Coronary artery (tissue), 2 donors: ENCODE data around the gene NT5C3A.

Source experiments
- DNase-seq: peaks from one replicate; pipeline ENCODE4 v3.0.0-alpha.2; 2017; ENCODE audit warnings: low spot score
- H3K27ac ChIP-seq, 2 donors: fragments of 200-600 bp; sonication (generic); one replicate each; pipeline ENCODE4 v1.5.1; 2016 to 2019
- H3K4me3 ChIP-seq: fragments of 200-600 bp; sonication (generic); 2 replicates; pipeline ENCODE4 v1.5.1; 2016; ENCODE audit warnings: mild to moderate bottlenecking, moderate library complexity
- CTCF ChIP-seq: fragments of 200-600 bp; sonication (generic); IDR thresholded peaks from one replicate; pipeline ENCODE4 v1.5.1; 2019; ENCODE audit warnings: antibody characterized with exemption

NT5C3A gene

DNA sequence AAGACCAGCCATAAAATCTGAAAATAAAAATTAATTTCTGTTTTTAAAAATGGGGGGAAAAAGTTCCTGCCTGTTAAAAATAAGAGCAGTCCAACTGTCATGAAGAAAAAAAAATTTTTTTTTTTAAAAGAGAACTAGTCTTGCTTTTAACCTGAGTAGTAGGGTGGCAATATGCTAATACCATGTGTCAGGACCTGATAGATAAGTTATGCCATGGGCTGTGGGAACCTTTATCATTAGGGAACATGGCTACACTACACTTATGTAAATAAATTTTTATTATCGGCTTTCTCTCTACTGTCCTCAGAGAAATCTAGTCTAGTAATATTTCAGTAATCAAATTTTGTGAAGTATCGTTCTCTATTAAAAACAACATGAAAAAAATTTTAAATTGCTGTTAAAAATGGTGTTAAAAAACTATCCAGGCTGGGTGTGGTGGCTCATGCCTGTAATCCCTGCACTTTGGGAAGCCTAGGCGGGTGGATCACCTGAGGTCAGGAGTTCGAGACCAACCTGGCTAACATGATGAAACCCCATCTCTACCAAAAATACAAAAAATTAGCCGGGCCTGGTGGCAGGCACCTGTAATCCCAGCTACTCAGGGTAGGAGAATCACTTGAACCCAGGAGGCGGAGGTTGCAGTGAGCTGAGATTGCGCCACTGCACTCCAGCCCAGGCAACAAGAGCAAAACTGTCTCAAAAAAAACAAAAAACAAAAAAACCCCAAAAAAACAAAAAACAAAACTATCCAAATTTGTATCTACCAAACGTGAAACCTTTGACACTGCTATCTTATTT is 20.7 kb downstream of the NT5C3A start:
- Histone ChIP-seq H3K27ac (no peak overlapping the region), H3K4me3 (no peak overlapping the region)
- no peak for DNase-seq
- no peak for TF ChIP-seq CTCF

GRCh38 chr7:33040803-33041516 is 21.6 kb downstream of the NT5C3A start:
- Histone ChIP-seq H3K4me3 (peak overlapping the region; percentile 31), H3K27ac (no peak overlapping the region)
- DNase-seq: no peak
- TF ChIP-seq CTCF: no peak

DNA sequence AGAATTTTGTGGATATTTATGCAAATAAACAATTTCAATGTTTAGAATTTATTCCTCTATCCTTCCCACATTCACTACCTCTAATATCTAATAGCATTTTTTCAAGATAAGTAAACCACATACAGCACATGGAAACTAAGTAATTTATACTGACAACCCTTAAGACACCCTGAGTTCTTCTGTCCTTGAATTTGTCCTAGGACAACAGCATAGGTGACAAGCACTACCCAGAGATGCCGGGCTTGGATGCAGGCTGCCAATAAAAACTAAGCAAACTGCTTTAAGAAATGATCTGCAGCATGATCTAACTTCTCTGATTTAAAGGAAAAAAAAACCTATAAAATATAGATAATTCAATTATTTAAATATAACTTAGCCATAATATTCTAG is 22.7 kb downstream of the NT5C3A start:
- peak overlapping the region; percentile 69 for H3K4me3 ChIP-seq
- DNase-seq: no peak
- TF ChIP-seq CTCF: no peak
- no peak overlapping the region for H3K27ac ChIP-seq

DNA sequence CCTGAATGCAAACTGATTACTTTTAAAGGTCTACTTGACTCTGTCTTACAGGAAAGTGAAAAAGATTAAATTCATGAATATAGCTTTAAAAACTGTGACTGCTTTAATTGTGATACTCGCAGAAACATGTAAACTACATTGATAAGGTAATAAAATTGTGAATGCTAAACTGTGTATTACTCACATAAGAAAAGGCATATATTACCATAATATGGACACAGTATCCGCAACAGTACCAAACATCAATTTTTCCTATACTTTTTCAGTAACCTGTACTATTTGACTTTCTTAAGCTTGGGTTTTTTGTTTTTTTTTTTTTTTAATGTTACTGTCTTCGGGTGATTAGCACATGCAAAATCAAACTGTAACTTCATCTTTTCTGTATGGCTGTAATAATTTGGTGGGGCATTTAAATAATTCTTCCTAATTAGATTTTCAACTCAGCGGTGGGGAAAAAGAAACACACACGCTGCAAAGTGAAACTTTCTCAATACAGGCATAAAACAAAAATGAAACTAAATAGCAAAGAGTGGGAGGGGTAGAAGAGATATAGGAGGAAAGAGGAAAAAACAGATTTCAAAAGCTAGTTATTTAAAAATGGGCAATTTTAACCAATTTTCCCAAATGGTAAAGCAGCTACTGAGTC is 23.2 kb downstream of the NT5C3A start:
- peak overlapping the region; percentile 69 for H3K4me3 ChIP-seq

GRCh38 chr7:33038639-33039038 is 23.9 kb downstream of the NT5C3A start:
- Histone ChIP-seq H3K4me3 (peak overlapping the region; percentile 69), H3K27ac (no peak overlapping the region)
- TF ChIP-seq CTCF: no peak
- no peak for DNase-seq

More for the DNA sequence above, 23.2 kb downstream of the NT5C3A start:
- DNase-seq: no peak
- no peak for TF ChIP-seq CTCF
- H3K27ac ChIP-seq: no peak overlapping the region

GRCh38 chr7:33035776-33036175 is 26.8 kb downstream of the NT5C3A start:
- H3K27ac ChIP-seq: no peak overlapping the region
- no peak for DNase-seq
- TF ChIP-seq CTCF: no peak
- no peak overlapping the region for H3K4me3 ChIP-seq
